Astrocyte (in vitro differentiated cells and primary cell): ENCODE data around the gene MRGPRF.

ENCODE experiments used
- EZH2 ChIP-seq: IDR thresholded peaks from 2 replicates; pipeline ENCODE4 v1.6.1; 2012; ENCODE audit warnings: mild to moderate bottlenecking, low read length, inconsistent platforms; ENCODE audit not compliant: insufficient read depth
- TF ChIP-seq, protein P1 (sequence below): IDR thresholded peaks from 2 replicates; pipeline ENCODE4 v1.5.1; 2011; ENCODE audit warnings: low read depth, mild to moderate bottlenecking, inconsistent platforms, low read length, moderate library complexity; ENCODE audit not compliant: insufficient read depth

GRCh38 chr11:69008737-69009440, 4.2 kb downstream of the MRGPRF start:
- TF ChIP-seq, protein P1, sequence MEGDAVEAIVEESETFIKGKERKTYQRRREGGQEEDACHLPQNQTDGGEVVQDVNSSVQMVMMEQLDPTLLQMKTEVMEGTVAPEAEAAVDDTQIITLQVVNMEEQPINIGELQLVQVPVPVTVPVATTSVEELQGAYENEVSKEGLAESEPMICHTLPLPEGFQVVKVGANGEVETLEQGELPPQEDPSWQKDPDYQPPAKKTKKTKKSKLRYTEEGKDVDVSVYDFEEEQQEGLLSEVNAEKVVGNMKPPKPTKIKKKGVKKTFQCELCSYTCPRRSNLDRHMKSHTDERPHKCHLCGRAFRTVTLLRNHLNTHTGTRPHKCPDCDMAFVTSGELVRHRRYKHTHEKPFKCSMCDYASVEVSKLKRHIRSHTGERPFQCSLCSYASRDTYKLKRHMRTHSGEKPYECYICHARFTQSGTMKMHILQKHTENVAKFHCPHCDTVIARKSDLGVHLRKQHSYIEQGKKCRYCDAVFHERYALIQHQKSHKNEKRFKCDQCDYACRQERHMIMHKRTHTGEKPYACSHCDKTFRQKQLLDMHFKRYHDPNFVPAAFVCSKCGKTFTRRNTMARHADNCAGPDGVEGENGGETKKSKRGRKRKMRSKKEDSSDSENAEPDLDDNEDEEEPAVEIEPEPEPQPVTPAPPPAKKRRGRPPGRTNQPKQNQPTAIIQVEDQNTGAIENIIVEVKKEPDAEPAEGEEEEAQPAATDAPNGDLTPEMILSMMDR, result no peak
- TF ChIP-seq EZH2, result no peak
